ENCODE measurements around the gene DDC.

Gene DDC

GRCh38 chr7:50598460-50599343 is 33.5 kb upstream of the DDC start:
- Histone ChIP-seq H3K9me3 (ENCODE audit: control insufficient read depth, low read length) (no peaks in the 10 kb centered on the region), H3K36me3 (ENCODE audit: control insufficient read depth, insufficient read depth, low read length) (peaks cover 73% of the 10 kb centered on the region), H3K4me1 (ENCODE audit: control insufficient read depth, insufficient read depth, low read length, poor library complexity, severe bottlenecking) (no peaks in the 10 kb centered on the region), H3K27ac (ENCODE audit: low read depth, low read length, severe bottlenecking) (no peak overlapping the region), H3K4me3 (ENCODE audit: extremely low read depth, insufficient read depth, low read length, poor library complexity, severe bottlenecking) (no peak overlapping the region)
- 94 to 96% methylated on average over 12 to 13 of the region's 18 CpGs for WGBS, 2 experiments (ENCODE audit: insufficient coverage in 2 of 2)

GRCh38 chr7:50596484-50596883 is 31.3 kb upstream of the DDC start:
- H3K36me3 ChIP-seq (ENCODE audit: control insufficient read depth, insufficient read depth, low read length), result peaks cover 80% of the 10 kb centered on the region
- H3K4me3 ChIP-seq (ENCODE audit: extremely low read depth, insufficient read depth, low read length, poor library complexity, severe bottlenecking), result no peak overlapping the region
- no peak overlapping the region for H3K27ac ChIP-seq (ENCODE audit: low read depth, low read length, severe bottlenecking)
- no peaks in the 10 kb centered on the region for H3K9me3 ChIP-seq (ENCODE audit: control insufficient read depth, low read length)
- WGBS, 2 experiments (ENCODE audit: insufficient coverage in 2 of 2), result 100% methylated on average over 1 of the region's 4 CpGs; no CpG with 5 or more reads in 1 of the 2 experiments
- no peaks in the 10 kb centered on the region for H3K4me1 ChIP-seq (ENCODE audit: control insufficient read depth, insufficient read depth, low read length, poor library complexity, severe bottlenecking)

- Histone ChIP-seq H3K9me3 (ENCODE audit: control insufficient read depth, low read length) (no peaks in the 10 kb centered on the region), H3K4me3 (ENCODE audit: extremely low read depth, insufficient read depth, low read length, poor library complexity, severe bottlenecking) (no peak overlapping the region), H3K27ac (ENCODE audit: low read depth, low read length, severe bottlenecking) (no peak overlapping the region), H3K4me1 (ENCODE audit: control insufficient read depth, insufficient read depth, low read length, poor library complexity, severe bottlenecking) (no peaks in the 10 kb centered on the region), H3K36me3 (ENCODE audit: control insufficient read depth, insufficient read depth, low read length) (peaks cover 82% of the 10 kb centered on the region)
- WGBS, 2 experiments (ENCODE audit: insufficient coverage in 2 of 2), result 70 to 80% methylated on average over 1 of the region's 5 CpGs
These were observed 30.4 kb upstream of the DDC start for GRCh38 chr7:50595491-50596102.

GRCh38 chr7:50594734-50595485 is 29.7 kb upstream of the DDC start:
- no peaks in the 10 kb centered on the region for H3K9me3 ChIP-seq (ENCODE audit: control insufficient read depth, low read length)
- no peak overlapping the region for H3K4me3 ChIP-seq (ENCODE audit: extremely low read depth, insufficient read depth, low read length, poor library complexity, severe bottlenecking)
- H3K4me1 ChIP-seq (ENCODE audit: control insufficient read depth, insufficient read depth, low read length, poor library complexity, severe bottlenecking), result no peaks in the 10 kb centered on the region
- no peak overlapping the region for H3K27ac ChIP-seq (ENCODE audit: low read depth, low read length, severe bottlenecking)
- WGBS, 2 experiments (ENCODE audit: insufficient coverage in 2 of 2), result 91 to 97% methylated on average over 5 to 6 of the region's 7 CpGs
- peaks cover 85% of the 10 kb centered on the region for H3K36me3 ChIP-seq (ENCODE audit: control insufficient read depth, insufficient read depth, low read length)

DNA sequence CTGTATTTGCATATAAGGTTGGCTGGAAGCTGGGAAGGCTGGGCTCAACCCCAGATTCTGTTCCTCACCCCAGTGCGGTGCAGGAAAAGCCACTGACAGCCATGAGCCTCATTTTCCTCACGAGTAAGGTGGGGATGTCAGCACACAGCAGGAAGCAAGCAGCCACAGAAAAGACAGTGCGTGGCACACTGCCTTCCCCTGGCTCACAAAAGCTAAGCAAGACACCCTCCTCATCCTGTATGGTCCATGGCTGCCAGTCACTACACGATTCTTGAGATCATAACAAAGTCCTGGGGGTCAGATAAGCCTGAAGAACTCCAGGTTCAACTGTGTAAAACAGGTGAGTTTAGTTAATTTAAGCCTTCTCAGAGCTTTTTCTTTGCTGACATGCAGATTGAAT is 28.9 kb upstream of the DDC start:
- H3K4me3 ChIP-seq (ENCODE audit: extremely low read depth, insufficient read depth, low read length, poor library complexity, severe bottlenecking), result no peak overlapping the region
- no peaks in the 10 kb centered on the region for H3K9me3 ChIP-seq (ENCODE audit: control insufficient read depth, low read length)
- H3K36me3 ChIP-seq (ENCODE audit: control insufficient read depth, insufficient read depth, low read length), result peaks cover 78% of the 10 kb centered on the region
- no peaks in the 10 kb centered on the region for H3K4me1 ChIP-seq (ENCODE audit: control insufficient read depth, insufficient read depth, low read length, poor library complexity, severe bottlenecking)
- WGBS, 2 experiments (ENCODE audit: insufficient coverage in 2 of 2), result 78 to 94% methylated on average over 2 to 3 of the region's 4 CpGs
- H3K27ac ChIP-seq (ENCODE audit: low read depth, low read length, severe bottlenecking), result no peak overlapping the region

GRCh38 chr7:50592940-50593339 is 27.7 kb upstream of the DDC start:
- H3K9me3 ChIP-seq (ENCODE audit: control insufficient read depth, low read length), result no peaks in the 10 kb centered on the region
- H3K4me1 ChIP-seq (ENCODE audit: control insufficient read depth, insufficient read depth, low read length, poor library complexity, severe bottlenecking), result no peaks in the 10 kb centered on the region
- peaks cover 66% of the 10 kb centered on the region for H3K36me3 ChIP-seq (ENCODE audit: control insufficient read depth, insufficient read depth, low read length)
- H3K4me3 ChIP-seq (ENCODE audit: extremely low read depth, insufficient read depth, low read length, poor library complexity, severe bottlenecking), result no peak overlapping the region
- H3K27ac ChIP-seq (ENCODE audit: low read depth, low read length, severe bottlenecking), result no peak overlapping the region
- 94 to 97% methylated on average over 10 to 13 of the region's 13 CpGs for WGBS, 2 experiments (ENCODE audit: insufficient coverage in 2 of 2)

DNA sequence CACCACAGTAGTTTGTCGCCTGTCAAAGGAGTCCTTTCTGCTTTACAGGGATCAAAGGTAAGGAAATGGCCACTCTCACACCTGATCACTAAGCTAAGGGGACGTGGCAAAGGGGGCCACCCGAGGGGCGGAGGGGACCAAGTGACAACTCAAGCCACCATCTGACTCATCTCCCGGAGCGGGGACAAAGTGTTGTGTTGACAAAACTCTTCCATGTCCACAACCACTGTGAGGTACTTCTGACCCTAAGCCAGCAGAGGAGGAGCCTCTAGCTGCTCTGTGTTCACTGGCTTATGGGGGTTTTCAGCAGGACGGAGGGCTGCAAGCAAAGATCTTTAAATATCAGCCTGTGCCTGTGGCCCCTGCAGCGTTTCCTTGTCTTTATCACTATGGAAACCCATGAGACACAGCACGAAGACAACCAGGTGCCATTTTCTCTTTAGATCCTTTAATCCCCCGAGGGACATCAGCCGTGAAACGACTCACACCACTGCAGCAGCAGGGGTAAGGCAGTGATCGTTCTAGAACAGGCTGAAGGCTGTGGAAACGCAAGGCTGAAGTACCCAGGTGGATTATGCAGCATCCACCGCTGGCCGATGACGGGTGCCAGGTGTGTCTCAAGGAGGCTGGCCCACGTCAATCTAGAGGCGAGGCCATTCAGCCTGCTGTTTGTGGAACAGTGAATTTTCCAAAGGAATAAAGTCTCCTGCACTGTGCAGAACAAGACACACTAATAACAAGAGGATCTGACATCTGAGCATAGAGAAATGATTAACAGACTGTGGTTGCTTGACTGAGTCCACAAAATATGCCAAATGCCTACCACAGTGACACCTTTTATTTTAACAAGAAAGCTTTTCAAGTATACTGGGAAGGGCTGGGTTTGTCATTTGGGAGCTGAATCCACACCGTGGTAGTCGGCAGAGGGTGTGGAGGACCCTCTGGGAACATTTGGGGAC is 26.6 kb upstream of the DDC start:
- H3K4me1 ChIP-seq (ENCODE audit: control insufficient read depth, insufficient read depth, low read length, poor library complexity, severe bottlenecking), result no peaks in the 10 kb centered on the region
- WGBS, 2 experiments (ENCODE audit: insufficient coverage in 2 of 2), result 88 to 93% methylated on average over 17 to 20 of the region's 21 CpGs
- no peak overlapping the region for H3K27ac ChIP-seq (ENCODE audit: low read depth, low read length, severe bottlenecking)
- no peaks in the 10 kb centered on the region for H3K9me3 ChIP-seq (ENCODE audit: control insufficient read depth, low read length)
- H3K4me3 ChIP-seq (ENCODE audit: extremely low read depth, insufficient read depth, low read length, poor library complexity, severe bottlenecking), result no peak overlapping the region
- H3K36me3 ChIP-seq (ENCODE audit: control insufficient read depth, insufficient read depth, low read length), result peaks cover 56% of the 10 kb centered on the region

- Histone ChIP-seq H3K4me1 (ENCODE audit: control insufficient read depth, insufficient read depth, low read length, poor library complexity, severe bottlenecking) (no peaks in the 10 kb centered on the region), H3K36me3 (ENCODE audit: control insufficient read depth, insufficient read depth, low read length) (peaks cover 50% of the 10 kb centered on the region), H3K27ac (ENCODE audit: low read depth, low read length, severe bottlenecking) (no peak overlapping the region), H3K9me3 (ENCODE audit: control insufficient read depth, low read length) (no peaks in the 10 kb centered on the region), H3K4me3 (ENCODE audit: extremely low read depth, insufficient read depth, low read length, poor library complexity, severe bottlenecking) (no peak overlapping the region)
- 89 to 91% methylated on average over 4 to 5 of the region's 5 CpGs for WGBS, 2 experiments (ENCODE audit: insufficient coverage in 2 of 2)
These were observed 25.9 kb upstream of the DDC start for GRCh38 chr7:50591098-50591479.

DNA sequence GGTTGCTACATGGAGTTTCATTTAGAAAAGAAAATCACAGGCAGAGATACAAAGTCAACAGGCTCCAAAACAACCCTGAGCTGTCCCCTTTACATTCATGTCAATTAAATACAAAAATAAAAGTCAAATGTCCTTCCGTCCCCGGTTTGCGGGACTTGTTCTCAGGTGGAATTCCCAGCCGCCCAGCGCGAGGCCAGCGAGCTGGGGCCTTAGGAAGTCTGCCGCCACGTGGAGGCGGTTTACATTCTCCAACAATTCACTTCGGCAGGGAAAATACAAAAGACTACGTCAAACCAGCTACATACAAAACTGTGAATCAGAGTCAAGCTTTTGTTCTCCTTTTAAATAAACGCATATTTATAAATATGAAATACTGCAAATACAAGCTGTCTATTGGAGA is 25.3 kb upstream of the DDC start:
- 92 to 99% methylated on average over 10 to 12 of the region's 13 CpGs for WGBS, 2 experiments (ENCODE audit: insufficient coverage in 2 of 2)
- no peaks in the 10 kb centered on the region for H3K9me3 ChIP-seq (ENCODE audit: control insufficient read depth, low read length)
- H3K36me3 ChIP-seq (ENCODE audit: control insufficient read depth, insufficient read depth, low read length), result peaks cover 45% of the 10 kb centered on the region
- H3K4me3 ChIP-seq (ENCODE audit: extremely low read depth, insufficient read depth, low read length, poor library complexity, severe bottlenecking), result no peak overlapping the region
- no peak overlapping the region for H3K27ac ChIP-seq (ENCODE audit: low read depth, low read length, severe bottlenecking)
- no peaks in the 10 kb centered on the region for H3K4me1 ChIP-seq (ENCODE audit: control insufficient read depth, insufficient read depth, low read length, poor library complexity, severe bottlenecking)

- Histone ChIP-seq H3K4me1 (ENCODE audit: control insufficient read depth, insufficient read depth, low read length, poor library complexity, severe bottlenecking) (no peaks in the 10 kb centered on the region), H3K27ac (ENCODE audit: low read depth, low read length, severe bottlenecking) (no peak overlapping the region), H3K36me3 (ENCODE audit: control insufficient read depth, insufficient read depth, low read length) (peaks cover 34% of the 10 kb centered on the region), H3K4me3 (ENCODE audit: extremely low read depth, insufficient read depth, low read length, poor library complexity, severe bottlenecking) (no peak overlapping the region), H3K9me3 (ENCODE audit: control insufficient read depth, low read length) (no peaks in the 10 kb centered on the region)
- WGBS, 2 experiments (ENCODE audit: insufficient coverage in 2 of 2), result 94 to 100% methylated on average over 1 to 2 of the region's 2 CpGs
These were observed 24.2 kb upstream of the DDC start for GRCh38 chr7:50589364-50589763.
